ENCODE results near the gene TOPORS.
A peak's percentile ranks its signal among the peaks of the same experiment; 100 is the strongest.
"Not testable (repeated sequence)": the region's sequence is repeated elsewhere in the genome, so short reads cannot be mapped to it uniquely, and the experiment has no call there.

Gene TOPORS

GRCh38 chr9:32552172-32552872 lies at the start of gene TOPORS, which contains the start of gene SMIM27:
TOPORS (minus strand) TSS chr9:32552586; CDS start chr9:32552436, 150 bp downstream.
SMIM27 (plus strand) TSS chr9:32552327; CDS start chr9:32552435, 108 bp downstream.
- Histone ChIP-seq H3K4me3 (IDR thresholded peaks at IDR 0.05; ENCODE audit: insufficient read depth, low read depth, low read length) (no peak within 1 kb of the TSS), H3K79me2 (ENCODE audit: insufficient read depth, low read depth) (peaks cover 35% of the 10 kb centered on the region; the same call in 1 of the 2 replicates), H4K20me1 (ENCODE audit: insufficient read depth) (0 out of 2 replicates have a peak, but pooled peaks cover 2% of the 10 kb centered on the region), H3K4me1 (ENCODE audit: low read depth, poor library complexity, severe bottlenecking) (peaks cover 30% of the 10 kb centered on the region), H2AFZ (ENCODE audit: low read depth) (peak within 1 kb of the TSS; percentile 86), H3K36me3 (ENCODE audit: insufficient read depth) (no peaks in the 10 kb centered on the region), H3K27ac (peak within 1 kb of the TSS; percentile 80), H3K27me3 (ENCODE audit: insufficient read depth, low read depth) (no peaks in the 10 kb centered on the region), H3K4me2 (peak within 1 kb of the TSS; percentile 68), H3K9ac (peak within 1 kb of the TSS; percentile 82)
- no peak for TF ChIP-seq CTCF (conservative IDR thresholded peaks at IDR 0.05; ENCODE audit: low read depth, low read length)

- H3K79me2 ChIP-seq (ENCODE audit: insufficient read depth, low read depth); H3K36me3 ChIP-seq (ENCODE audit: insufficient read depth); H2AFZ ChIP-seq (ENCODE audit: low read depth); H3K4me1 ChIP-seq (ENCODE audit: low read depth, poor library complexity, severe bottlenecking); H3K4me2 ChIP-seq; H3K27ac ChIP-seq; H3K27me3 ChIP-seq (ENCODE audit: insufficient read depth, low read depth); H4K20me1 ChIP-seq (ENCODE audit: insufficient read depth); H3K4me3 ChIP-seq (IDR thresholded peaks at IDR 0.05; ENCODE audit: insufficient read depth, low read depth, low read length); H3K9ac ChIP-seq: not testable (repeated sequence)
Observed at GRCh38 chr9:32599021-32599420, 46.6 kb upstream of the TOPORS start.

- Histone ChIP-seq H2AFZ (ENCODE audit: low read depth) (no peak overlapping the region), H3K4me3 (IDR thresholded peaks at IDR 0.05; ENCODE audit: insufficient read depth, low read depth, low read length) (no peak overlapping the region), H4K20me1 (ENCODE audit: insufficient read depth) (no peaks in the 10 kb centered on the region), H3K27me3 (ENCODE audit: insufficient read depth, low read depth) (no peaks in the 10 kb centered on the region), H3K79me2 (ENCODE audit: insufficient read depth, low read depth) (no peaks in the 10 kb centered on the region), H3K36me3 (ENCODE audit: insufficient read depth) (no peaks in the 10 kb centered on the region), H3K4me1 (ENCODE audit: low read depth, poor library complexity, severe bottlenecking) (no peaks in the 10 kb centered on the region), H3K9ac (no peak overlapping the region), H3K4me2 (no peak overlapping the region), H3K27ac (no peak overlapping the region)
- TF ChIP-seq CTCF (conservative IDR thresholded peaks at IDR 0.05; ENCODE audit: low read depth, low read length) = no peak
Observed at GRCh38 chr9:32596936-32597335, 44.5 kb upstream of the TOPORS start.

GRCh38 chr9:32596096-32596865 lies 43.9 kb upstream of the TOPORS start:
- H3K4me3 ChIP-seq (IDR thresholded peaks at IDR 0.05; ENCODE audit: insufficient read depth, low read depth, low read length) = no peak overlapping the region
- no peaks in the 10 kb centered on the region for H3K4me1 ChIP-seq (ENCODE audit: low read depth, poor library complexity, severe bottlenecking)
- H3K9ac ChIP-seq = no peak overlapping the region
- no peaks in the 10 kb centered on the region for H4K20me1 ChIP-seq (ENCODE audit: insufficient read depth)
- no peak overlapping the region for H2AFZ ChIP-seq (ENCODE audit: low read depth)
- TF ChIP-seq CTCF (conservative IDR thresholded peaks at IDR 0.05; ENCODE audit: low read depth, low read length) = no peak
- no peaks in the 10 kb centered on the region for H3K36me3 ChIP-seq (ENCODE audit: insufficient read depth)
- no peaks in the 10 kb centered on the region for H3K79me2 ChIP-seq (ENCODE audit: insufficient read depth, low read depth)
- no peaks in the 10 kb centered on the region for H3K27me3 ChIP-seq (ENCODE audit: insufficient read depth, low read depth)
- no peak overlapping the region for H3K4me2 ChIP-seq
- H3K27ac ChIP-seq = no peak overlapping the region

Measured in KMS-11 (cell line).